Sigmoid colon (tissue), 3 donors: ENCODE data around the gene SIN3B.

Experiments used
- POLR2A ChIP-seq, 2 donors: fragments of 450-650 bp; IDR thresholded peaks; one replicate each; pipeline ENCODE4 v1.6.1; 2016; ENCODE audit warnings: antibody characterized with exemption in 2 of 2, mild to moderate bottlenecking in 2 of 2, moderate library complexity in 2 of 2
- TF ChIP-seq, protein P1 (sequence below), 4 experiments: fragments of 450-650 bp in 3 of 4; fragments of 200-600 bp in 1 of 4; IDR thresholded peaks; one replicate each; pipeline ENCODE4 v1.5.1; 2016 to 2019; ENCODE audit warnings: antibody characterized with exemption in 4 of 4, mild to moderate bottlenecking in 3 of 4, moderate library complexity in 2 of 4

DNA sequence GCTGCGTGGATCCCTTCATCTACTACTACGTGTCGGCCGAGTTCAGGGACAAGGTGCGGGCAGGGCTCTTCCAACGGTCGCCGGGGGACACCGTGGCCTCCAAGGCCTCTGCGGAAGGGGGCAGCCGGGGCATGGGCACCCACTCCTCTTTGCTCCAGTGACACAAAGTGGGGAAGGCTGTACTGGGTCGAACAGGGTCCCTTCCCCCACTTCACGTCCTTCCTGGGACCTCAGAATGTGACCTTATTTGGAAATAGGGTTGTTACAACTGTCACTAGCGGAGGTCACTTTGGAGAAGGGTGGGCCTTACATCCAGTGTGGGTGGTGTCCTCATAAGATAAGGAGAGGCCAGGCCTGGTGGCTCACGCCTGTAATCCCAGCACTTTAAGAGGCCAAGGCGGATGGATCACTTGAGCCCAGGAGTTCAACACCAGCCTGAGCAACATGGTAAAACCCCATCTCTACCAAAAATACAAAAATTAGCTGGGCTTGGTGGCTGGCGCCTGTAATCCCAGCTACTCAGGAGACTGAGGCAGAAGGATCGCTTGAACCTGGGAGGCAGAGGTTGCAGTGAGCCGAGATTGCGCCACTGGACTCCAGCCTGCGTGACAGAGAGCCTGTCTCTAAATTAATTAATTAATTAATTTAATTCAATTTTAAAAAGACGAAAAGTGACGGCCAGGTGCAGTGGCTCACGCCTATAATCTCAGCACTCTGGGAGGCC, 61.4 kb downstream of the SIN3B start:
- TF ChIP-seq, protein P1, sequence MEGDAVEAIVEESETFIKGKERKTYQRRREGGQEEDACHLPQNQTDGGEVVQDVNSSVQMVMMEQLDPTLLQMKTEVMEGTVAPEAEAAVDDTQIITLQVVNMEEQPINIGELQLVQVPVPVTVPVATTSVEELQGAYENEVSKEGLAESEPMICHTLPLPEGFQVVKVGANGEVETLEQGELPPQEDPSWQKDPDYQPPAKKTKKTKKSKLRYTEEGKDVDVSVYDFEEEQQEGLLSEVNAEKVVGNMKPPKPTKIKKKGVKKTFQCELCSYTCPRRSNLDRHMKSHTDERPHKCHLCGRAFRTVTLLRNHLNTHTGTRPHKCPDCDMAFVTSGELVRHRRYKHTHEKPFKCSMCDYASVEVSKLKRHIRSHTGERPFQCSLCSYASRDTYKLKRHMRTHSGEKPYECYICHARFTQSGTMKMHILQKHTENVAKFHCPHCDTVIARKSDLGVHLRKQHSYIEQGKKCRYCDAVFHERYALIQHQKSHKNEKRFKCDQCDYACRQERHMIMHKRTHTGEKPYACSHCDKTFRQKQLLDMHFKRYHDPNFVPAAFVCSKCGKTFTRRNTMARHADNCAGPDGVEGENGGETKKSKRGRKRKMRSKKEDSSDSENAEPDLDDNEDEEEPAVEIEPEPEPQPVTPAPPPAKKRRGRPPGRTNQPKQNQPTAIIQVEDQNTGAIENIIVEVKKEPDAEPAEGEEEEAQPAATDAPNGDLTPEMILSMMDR (IDR thresholded peaks at IDR 0.05), result no peak
- no peak for TF ChIP-seq POLR2A (IDR thresholded peaks at IDR 0.05)
